ENCODE data around the gene RTN3.
"Not testable (repeated sequence)": the region's sequence is repeated elsewhere in the genome, so short reads cannot be mapped to it uniquely, and the experiment has no call there.

The RTN3 gene

GRCh38 chr11:63682066-63683021, 1.0 kb downstream of the RTN3 start:
- DNase-seq, result no peak

DNA sequence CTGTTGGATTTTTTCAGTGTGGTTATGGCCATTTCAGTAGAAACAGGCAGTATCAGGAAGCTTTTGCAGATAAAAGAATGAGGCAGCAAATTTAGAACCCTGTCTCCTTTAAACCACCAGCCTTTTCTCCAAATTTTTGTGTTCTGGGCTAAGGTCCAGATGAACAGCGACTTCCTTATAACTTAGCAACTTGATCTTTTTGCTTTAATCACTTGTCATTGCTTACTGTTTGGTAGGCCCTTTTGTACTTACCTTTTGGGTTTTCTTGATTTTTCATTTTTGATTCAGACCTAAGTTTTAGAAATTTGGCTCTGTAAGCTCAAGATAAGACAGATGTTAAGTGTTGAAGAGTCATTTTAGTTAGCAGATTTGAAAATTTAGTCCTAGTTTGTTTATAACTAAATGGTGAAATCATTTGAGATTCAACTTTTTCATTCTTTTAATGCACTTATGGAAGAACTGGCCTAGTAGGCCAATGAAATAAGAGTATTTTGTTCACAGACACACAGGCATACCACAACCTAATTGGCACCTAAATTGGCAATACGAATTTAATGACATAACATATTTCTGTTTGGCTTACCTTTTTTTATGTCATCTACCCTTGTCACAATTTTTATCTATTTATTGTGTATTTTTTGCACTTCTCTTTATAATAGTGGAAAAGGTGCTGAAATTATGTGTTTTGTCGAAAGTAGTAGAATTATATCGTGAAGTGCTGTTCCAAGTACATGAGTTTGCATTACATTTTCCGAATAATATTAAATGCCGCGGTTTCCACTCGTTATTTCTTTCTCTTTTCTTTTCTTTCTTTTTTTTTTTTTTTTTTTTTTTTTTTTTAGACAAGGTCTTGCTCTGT, 2.1 kb downstream of the RTN3 start:
- DNase-seq, result no peak

- DNase-seq, result not testable (repeated sequence)
Measured at GRCh38 chr11:63685158-63685721, 3.9 kb downstream of the RTN3 start.

DNA sequence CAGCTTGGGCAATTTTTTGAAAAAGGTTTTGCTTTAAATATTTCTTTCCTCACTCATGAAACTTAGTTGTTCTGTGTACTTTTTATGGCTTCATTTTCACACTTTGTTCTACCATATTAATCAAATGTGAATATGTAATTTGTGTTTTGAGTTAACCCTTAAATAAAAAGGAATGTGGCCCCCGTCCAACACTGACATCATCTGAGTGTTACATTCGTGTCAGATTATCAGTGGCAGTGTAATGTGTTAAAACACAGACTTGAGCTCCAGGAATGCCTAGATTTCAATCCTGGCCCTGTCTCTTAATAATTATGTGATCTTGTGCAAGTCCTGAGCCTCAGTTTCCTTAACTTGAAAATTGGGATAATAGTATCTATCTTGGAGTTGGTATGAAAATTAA, 5.6 kb downstream of the RTN3 start:
- no peak for DNase-seq

GRCh38 chr11:63687845-63688244, 6.5 kb downstream of the RTN3 start:
- no peak for DNase-seq

- no peak for DNase-seq
Measured at GRCh38 chr11:63694596-63694995, 13.3 kb downstream of the RTN3 start.

DNA sequence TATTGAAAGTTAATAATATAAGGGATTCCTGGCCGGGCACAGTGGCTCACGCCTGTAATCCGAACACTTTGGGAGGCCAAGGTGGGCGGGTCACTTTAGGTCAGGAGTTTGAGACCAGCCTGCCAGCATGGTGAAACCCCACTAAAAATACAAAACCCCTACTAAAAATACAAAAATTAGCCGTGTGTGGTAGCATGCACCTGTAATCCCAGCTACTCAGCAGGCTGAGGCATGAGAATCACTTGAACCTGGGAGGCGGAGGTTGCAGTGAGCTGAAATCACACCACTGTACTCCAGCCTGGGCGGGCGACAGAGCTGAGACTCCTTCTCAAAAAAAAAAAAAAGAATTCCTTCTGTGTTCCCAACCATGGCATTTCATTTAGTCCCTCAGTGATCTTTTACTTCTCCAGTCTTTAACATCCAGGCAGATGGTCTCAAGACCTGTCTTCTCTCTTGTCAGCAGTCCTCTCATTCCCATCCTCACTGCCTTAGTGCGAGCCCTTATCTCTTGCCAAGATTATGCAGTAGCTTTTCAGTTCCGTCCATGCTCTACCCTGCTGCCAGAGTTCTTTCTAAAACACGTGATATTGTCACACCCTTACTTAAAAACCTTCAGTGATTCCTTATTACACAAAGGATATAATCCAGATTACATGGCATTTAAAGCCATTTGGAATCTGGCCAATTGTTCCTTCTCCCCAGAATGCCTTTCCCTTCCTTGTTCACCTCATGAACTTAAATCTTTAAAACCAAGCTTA, 17.9 kb downstream of the RTN3 start:
- DNase-seq, result no peak

DNA sequence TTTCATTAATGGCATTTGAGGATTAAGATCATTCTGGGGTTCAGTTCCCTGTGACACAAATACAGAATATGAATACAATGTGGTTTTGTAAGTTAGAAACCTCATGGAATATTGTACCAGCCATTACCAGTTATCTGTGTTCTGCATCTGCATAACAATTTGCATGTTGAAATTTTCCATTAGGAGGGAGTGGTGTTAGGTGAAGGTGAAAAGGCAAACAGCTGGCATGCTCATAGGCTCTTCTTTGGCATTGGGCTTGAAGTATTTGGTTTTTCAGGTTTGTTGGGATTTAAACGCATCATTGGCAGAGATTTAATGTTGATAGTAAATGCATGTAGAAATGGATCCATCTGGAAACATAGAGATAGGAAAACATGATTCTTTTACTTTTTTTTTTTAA, 18.6 kb downstream of the RTN3 start:
- no peak for DNase-seq

DNA sequence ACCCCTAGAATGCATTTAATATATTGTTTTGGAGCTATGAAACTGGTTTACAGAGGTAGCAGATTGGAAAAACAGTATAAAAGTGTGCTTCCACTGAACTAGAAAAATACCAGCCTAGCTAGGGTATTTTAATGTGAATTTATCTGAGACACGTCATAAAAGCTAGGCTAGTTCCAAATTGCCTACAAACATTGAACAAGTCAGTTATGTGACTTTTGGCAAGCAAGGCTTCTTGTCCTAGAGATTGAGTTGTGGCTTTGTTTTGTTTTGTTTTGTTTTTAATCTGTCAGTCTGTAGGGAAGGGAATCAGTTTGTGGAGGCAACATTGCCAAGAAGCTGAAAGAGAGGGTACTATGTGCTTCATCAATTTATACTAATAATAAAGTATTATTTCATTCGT, 24.2 kb downstream of the RTN3 start:
- DNase-seq, result no peak

DNA sequence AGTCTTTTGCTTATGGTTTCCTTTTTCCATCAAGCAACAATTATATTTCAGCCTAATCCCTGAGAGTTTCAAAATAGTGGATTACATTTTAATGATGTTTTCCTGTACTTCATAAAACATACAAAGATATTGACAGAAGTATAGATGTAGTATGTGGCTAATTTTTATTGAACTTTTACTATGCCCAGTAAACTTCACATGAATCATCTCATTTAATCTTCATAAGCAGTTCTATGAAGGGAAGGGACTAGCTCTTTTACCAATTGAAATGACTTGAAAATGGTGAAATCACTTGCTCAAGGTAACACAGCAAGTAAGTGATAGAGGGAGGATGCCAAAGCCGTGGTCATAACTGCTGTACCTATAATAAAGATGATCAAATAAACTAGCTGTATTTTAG, 27.5 kb downstream of the RTN3 start:
- no peak for DNase-seq

DNA sequence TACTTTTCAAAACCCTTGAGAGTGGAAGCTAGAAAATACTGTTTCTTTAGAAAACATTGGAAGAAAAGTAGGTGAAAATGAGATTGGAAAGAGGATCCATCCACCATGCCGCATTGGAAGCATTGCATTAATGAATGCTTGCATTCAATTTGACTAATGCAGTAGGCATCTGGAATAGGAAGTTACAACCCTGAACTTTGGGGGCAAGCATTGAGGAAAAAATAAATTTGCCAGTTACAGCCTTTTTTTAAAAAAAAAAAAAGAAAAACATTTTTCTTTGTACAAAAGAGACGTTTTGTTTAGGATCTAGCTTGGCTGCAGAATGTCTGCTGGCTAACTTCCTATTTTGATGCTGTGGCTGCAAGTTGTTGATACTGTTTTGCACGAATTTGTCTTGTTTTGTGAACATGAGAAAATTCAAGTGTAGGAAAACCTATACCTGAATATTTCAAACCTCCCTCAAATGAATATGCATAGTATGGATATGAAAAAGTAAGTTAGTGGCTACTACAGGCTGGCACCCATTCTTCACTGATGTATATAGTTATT, 28.1 kb downstream of the RTN3 start:
- DNase-seq, result no peak

DNA sequence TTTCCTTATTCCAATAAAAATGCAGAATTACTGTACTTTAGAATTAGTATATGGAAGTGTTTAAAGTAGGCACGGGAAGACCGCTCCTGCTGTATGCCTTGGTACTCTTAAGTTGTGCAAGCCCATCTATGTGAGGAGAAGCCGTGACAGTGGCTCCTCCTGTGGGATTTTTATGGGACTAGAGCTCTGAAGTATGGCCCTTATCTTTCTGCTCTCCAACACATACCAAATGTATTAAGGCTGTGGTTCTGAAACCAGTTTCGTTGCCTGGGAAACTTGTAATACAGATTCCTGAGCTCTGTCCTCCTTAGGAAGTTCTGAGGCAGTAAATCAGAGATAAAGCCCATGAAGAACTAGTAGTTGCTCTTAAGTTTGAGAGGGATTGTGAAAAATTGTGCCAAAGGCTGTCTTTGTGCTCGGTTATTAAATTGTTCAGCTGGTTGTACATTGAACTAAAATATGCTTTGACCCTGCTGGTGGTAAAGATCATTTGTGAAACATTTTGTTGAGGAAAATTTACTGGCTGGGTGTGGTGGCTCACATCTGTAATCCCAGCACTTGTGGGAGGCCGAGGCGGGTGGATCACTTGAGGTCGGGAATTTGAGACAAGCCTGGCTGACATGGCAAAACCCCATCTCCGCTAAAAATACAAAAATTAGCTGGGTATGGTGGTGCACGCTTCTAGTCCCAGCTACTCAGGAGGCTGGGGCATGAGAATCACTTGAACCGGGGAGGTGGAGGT, 29.3 kb downstream of the RTN3 start:
- no peak for DNase-seq

- DNase-seq, result no peak
Measured at GRCh38 chr11:63711838-63712237, 30.5 kb downstream of the RTN3 start.

- DNase-seq, result no peak
Measured at GRCh38 chr11:63713766-63714165, 32.5 kb downstream of the RTN3 start.

GRCh38 chr11:63716046-63716445, 34.7 kb downstream of the RTN3 start:
- no peak for DNase-seq

DNA sequence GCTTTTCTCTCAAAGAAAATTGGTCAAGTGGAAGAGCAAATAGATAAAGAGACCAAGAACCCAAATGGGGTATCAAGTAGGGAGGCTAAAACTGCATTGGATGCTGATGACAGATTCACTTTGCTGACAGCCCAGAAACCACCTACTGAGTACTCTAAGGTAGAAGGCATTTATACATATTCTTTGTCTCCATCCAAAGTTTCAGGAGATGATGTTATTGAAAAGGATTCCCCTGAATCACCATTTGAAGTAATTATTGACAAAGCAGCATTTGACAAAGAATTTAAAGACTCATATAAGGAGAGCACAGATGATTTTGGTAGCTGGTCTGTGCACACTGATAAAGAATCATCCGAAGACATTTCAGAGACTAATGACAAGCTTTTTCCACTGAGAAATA, 37.7 kb downstream of the RTN3 start:
- DNase-seq, result no peak

DNA sequence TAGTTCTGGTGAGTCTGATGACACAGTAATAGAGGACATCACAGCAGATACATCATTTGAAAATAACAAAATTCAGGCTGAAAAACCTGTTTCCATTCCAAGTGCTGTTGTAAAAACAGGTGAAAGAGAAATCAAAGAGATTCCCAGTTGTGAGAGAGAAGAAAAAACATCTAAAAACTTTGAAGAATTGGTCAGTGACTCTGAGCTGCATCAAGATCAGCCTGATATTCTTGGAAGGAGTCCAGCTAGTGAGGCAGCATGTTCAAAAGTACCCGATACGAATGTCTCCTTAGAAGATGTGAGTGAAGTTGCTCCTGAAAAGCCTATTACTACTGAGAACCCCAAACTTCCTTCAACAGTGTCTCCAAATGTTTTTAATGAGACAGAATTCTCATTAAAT, 38.7 kb downstream of the RTN3 start:
- no peak for DNase-seq

DNA sequence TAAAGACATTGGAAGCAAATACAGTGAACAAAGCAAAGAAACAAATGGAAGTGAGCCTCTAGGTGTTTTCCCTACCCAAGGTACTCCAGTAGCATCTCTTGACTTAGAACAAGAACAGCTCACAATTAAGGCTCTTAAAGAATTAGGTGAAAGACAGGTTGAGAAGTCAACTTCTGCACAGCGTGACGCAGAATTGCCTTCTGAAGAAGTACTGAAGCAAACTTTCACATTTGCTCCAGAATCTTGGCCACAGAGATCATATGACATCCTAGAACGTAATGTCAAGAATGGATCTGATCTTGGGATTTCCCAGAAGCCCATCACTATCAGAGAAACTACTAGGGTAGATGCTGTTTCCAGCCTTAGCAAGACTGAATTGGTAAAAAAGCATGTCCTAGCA, 39.3 kb downstream of the RTN3 start:
- DNase-seq, result no peak

GRCh38 chr11:63729326-63729725, 48.0 kb downstream of the RTN3 start:
- DNase-seq, result no peak

- DNase-seq, result no peak
Measured at GRCh38 chr11:63736864-63737263, 55.6 kb downstream of the RTN3 start.

DNA sequence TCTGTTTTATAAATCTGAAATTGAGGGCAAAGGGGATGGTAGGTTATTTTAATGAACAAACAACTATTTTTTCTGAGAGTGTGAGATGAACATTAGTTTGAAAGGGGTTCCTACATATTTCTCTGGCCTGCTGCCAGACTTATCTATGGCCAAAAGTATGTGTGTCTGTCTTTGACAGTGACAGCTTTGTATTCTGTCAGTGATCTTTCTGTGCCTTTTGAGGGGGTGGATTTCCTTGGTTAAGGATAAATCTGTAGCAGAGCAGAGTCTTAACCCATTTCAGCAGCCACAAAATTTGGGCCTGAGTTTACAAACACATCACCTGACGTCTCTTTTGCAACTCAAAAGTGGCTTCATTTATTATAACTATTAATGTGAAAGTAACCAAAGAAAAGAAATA, 56.4 kb downstream of the RTN3 start:
- DNase-seq, result no peak
